ENCODE measurements around the gene COL25A1.

Gene COL25A1

GRCh38 chr4:109323348-109323747, 20.9 kb upstream of the COL25A1 start:
- TF ChIP-seq ZFX (IDR thresholded peaks at IDR 0.05) (no peak), CTCF (conservative IDR thresholded peaks at IDR 0.05) (no peak)
- H3K27ac ChIP-seq, result no peak overlapping the region

- H3K27ac ChIP-seq, result no peak overlapping the region
- TF ChIP-seq ZFX (IDR thresholded peaks at IDR 0.05) (no peak), CTCF (conservative IDR thresholded peaks at IDR 0.05) (no peak)
Observed at GRCh38 chr4:109321232-109321631, 18.8 kb upstream of the COL25A1 start.

- no peak for TF ChIP-seq ZFX (IDR thresholded peaks at IDR 0.05)
- no peak for TF ChIP-seq CTCF (conservative IDR thresholded peaks at IDR 0.05)
- H3K27ac ChIP-seq, result no peak overlapping the region
Observed at GRCh38 chr4:109319684-109320083, 17.2 kb upstream of the COL25A1 start.

GRCh38 chr4:109319156-109319555, 16.7 kb upstream of the COL25A1 start:
- H3K27ac ChIP-seq, result no peak overlapping the region
- no peak for TF ChIP-seq ZFX (IDR thresholded peaks at IDR 0.05)

GRCh38 chr4:109315818-109316217, 13.4 kb upstream of the COL25A1 start:
- no peak overlapping the region for H3K27ac ChIP-seq
- peak; percentile 25 for TF ChIP-seq CTCF (conservative IDR thresholded peaks at IDR 0.05)
- TF ChIP-seq ZFX (IDR thresholded peaks at IDR 0.05), result no peak

- H3K27ac ChIP-seq, result no peak overlapping the region
- no peak for TF ChIP-seq CTCF (conservative IDR thresholded peaks at IDR 0.05)
- TF ChIP-seq ZFX (IDR thresholded peaks at IDR 0.05), result no peak
Observed at GRCh38 chr4:109315341-109315740, 12.9 kb upstream of the COL25A1 start.

GRCh38 chr4:109313168-109314133, 11.0 kb upstream of the COL25A1 start:
- TF ChIP-seq ZFX (IDR thresholded peaks at IDR 0.05) (no peak), CTCF (conservative IDR thresholded peaks at IDR 0.05) (no peak)
- H3K27ac ChIP-seq, result no peak overlapping the region

- no peak overlapping the region for H3K27ac ChIP-seq
- TF ChIP-seq ZFX (IDR thresholded peaks at IDR 0.05) (no peak), CTCF (conservative IDR thresholded peaks at IDR 0.05) (no peak)
Observed at GRCh38 chr4:109303140-109303496, 660 bp upstream of the COL25A1 start.
